GM12878 (cell line): ENCODE results near the gene RAPGEF3. TPM values are rescaled to one million over a fixed set of nuclear protein-coding genes. Genes with fewer than 3 reads are reported as not detected.

Source experiments
- ATAC-seq: fragments of 200-7000 bp; cut with Tn5 transposase; 3 replicates; pipeline ENCODE4 v1.9.1; 2020; ENCODE audit warnings: mild to moderate bottlenecking, moderate library complexity
- BruUV-seq: library from RNA; stranded (reverse); fragments of 400-500 nt; replicated peaks from 2 replicates; lab custom pipeline; 2021; lab: Mats Ljungman, UMichigan
- CTCF ChIA-PET: fragments of 300-600 bp; sonication (Branson Sonifier 250); formaldehyde crosslinking; extraction: SDS; loops from one replicate; lab custom pipeline; 2021; ENCODE audit warnings: inconsistent platforms; lab: Yijun Ruan, JAX
- POLR2A ChIA-PET: fragments of 350-600 bp; formaldehyde crosslinking; extraction: SDS; loops from one replicate; lab custom pipeline; 2021; ENCODE audit warnings: inconsistent platforms; lab: Charles Lee
- RAD21 ChIA-PET: fragments of 300-600 bp; sonication (Branson Sonifier 250); formaldehyde crosslinking; loops from one replicate; lab custom pipeline; 2023; ENCODE audit warnings: antibody characterized with exemption; ENCODE audit not compliant: unreplicated experiment; lab: Charles Lee
- SMC1A ChIA-PET: fragments of 300-600 bp; sonication (Branson Sonifier 250); formaldehyde crosslinking; loops from one replicate; lab custom pipeline; 2023; ENCODE audit not compliant: unreplicated experiment, uncharacterized antibody; lab: Charles Lee
- DNase-seq: peaks from one replicate; pipeline ENCODE4 v3.0.0-alpha.2; 2011; ENCODE audit warnings: low read depth, low spot score
- FAIRE-seq: peaks from 3 replicates; lab custom pipeline; 2011; peaks lifted over from hg19 to GRCh38; lab: Jason Lieb, UNC
- H2AFZ ChIP-seq: 2 replicates; pipeline ENCODE4 v1.6.0; 2011; ENCODE audit warnings: low read depth, low read length, control low read depth; ENCODE audit not compliant: control insufficient read depth
- H3K27ac ChIP-seq: 2 replicates; pipeline ENCODE4 v1.5.1; 2011; ENCODE audit warnings: control low read depth; ENCODE audit not compliant: control insufficient read depth, insufficient read depth
- H3K27me3 ChIP-seq, 2 experiments: replicated peaks in 1 of 2; 2 replicates each; pipeline versions ENCODE4 v1.6.0 to v1.6.1; 2011; ENCODE audit warnings: low read length in 1 of 2; ENCODE audit not compliant: control insufficient read depth in 2 of 2, insufficient read depth in 2 of 2
- H3K36me3 ChIP-seq, 2 experiments: 2 replicates each; pipeline ENCODE4 v1.5.1; 2011; ENCODE audit warnings: low read length in 1 of 2; ENCODE audit not compliant: control insufficient read depth in 2 of 2, insufficient read depth in 2 of 2
- H3K4me1 ChIP-seq: 2 replicates; pipeline ENCODE4 v1.6.1; 2011; ENCODE audit warnings: mild to moderate bottlenecking, low read length, moderate library complexity, mixed read lengths; ENCODE audit not compliant: control insufficient read depth, insufficient read depth
- H3K4me2 ChIP-seq: 2 replicates; pipeline ENCODE4 v1.6.0; 2011; ENCODE audit warnings: control low read depth; ENCODE audit not compliant: control insufficient read depth, insufficient read depth
- H3K4me3 ChIP-seq: fragments of 200-600 bp; sonication (generic); 2 replicates; pipeline ENCODE4 v1.5.1; 2016
- H3K79me2 ChIP-seq: 2 replicates; pipeline ENCODE4 v1.6.0; 2011; ENCODE audit warnings: low read length; ENCODE audit not compliant: control insufficient read depth, insufficient read depth
- H3K9ac ChIP-seq: 2 replicates; pipeline ENCODE4 v1.8.0; 2011; ENCODE audit warnings: low read length, control low read depth, mixed read lengths; ENCODE audit not compliant: control insufficient read depth, insufficient read depth
- H3K9me3 ChIP-seq: replicated peaks from 3 replicates; pipeline ENCODE4 v1.5.1; 2011; ENCODE audit warnings: mild to moderate bottlenecking, low read length; ENCODE audit not compliant: control insufficient read depth, insufficient read depth
- H4K20me1 ChIP-seq: 2 replicates; pipeline ENCODE4 v1.6.0; 2011; ENCODE audit not compliant: control insufficient read depth, insufficient read depth
- BHLHE40 ChIP-seq, 2 experiments: fragments of 450-650 bp in 1 of 2; IDR thresholded peaks; 2 replicates each; pipeline ENCODE4 v1.6.1; 2011 to 2017; ENCODE audit warnings: low read depth in 2 of 2, borderline replicate concordance in 1 of 2, improper control_type of control experiment in 1 of 2, low read length in 1 of 2, mild to moderate bottlenecking in 1 of 2
- ELK1 ChIP-seq: IDR thresholded peaks from 2 replicates; pipeline ENCODE4 v1.6.1; 2012; ENCODE audit warnings: low read depth, low read length, improper control_type of control experiment
- IRF5 ChIP-seq: fragments of 450-650 bp; IDR thresholded peaks from 2 replicates; pipeline ENCODE4 v1.6.1; 2017; ENCODE audit warnings: borderline replicate concordance
- KAT2A ChIP-seq: conservative IDR thresholded peaks from 2 replicates; pipeline ENCODE4 v1.6.1; 2011; ENCODE audit warnings: low read depth, low read length; ENCODE audit not compliant: control insufficient read depth
- NFIC ChIP-seq: IDR thresholded peaks from 2 replicates; pipeline ENCODE4 v1.6.1; 2012; ENCODE audit warnings: low read depth, mild to moderate bottlenecking, inconsistent platforms, low read length, moderate library complexity
- PKNOX1 ChIP-seq: fragments of 450-650 bp; IDR thresholded peaks from 2 replicates; pipeline ENCODE4 v1.6.1; 2016; ENCODE audit warnings: mild to moderate bottlenecking
- TAF1 ChIP-seq: IDR thresholded peaks from 2 replicates; pipeline ENCODE4 v1.6.1; 2011; ENCODE audit warnings: mild to moderate bottlenecking, low read depth, low read length, borderline replicate concordance
- YBX1 ChIP-seq: fragments of 450-650 bp; IDR thresholded peaks from 2 replicates; pipeline ENCODE4 v1.6.1; 2016; ENCODE audit warnings: antibody characterized with exemption
- ZNF592 ChIP-seq: fragments of 450-650 bp; IDR thresholded peaks from 2 replicates; pipeline ENCODE4 v1.6.1; 2017; ENCODE audit warnings: mild to moderate bottlenecking, moderate library complexity
- WGBS: methylation state at CpG from one replicate; pipeline ENCODE4 v1.1.6; 2016; ENCODE audit warnings: low lambda C conversion rate; ENCODE audit not compliant: insufficient replicate concordance, insufficient coverage; ENCODE audit errors: missing lambda C conversion rate; 5-methylcytosine and 5-hydroxymethylcytosine counted together
- in situ Hi-C: fragments of 300-500 bp; cut with MboI; formaldehyde crosslinking; loops from 9 replicates; pipeline ENCODE4 v1.14.3; 2018; ENCODE audit warnings: mixed read lengths
- intact Hi-C: fragments of 100-400 bp; cut with micrococcal nuclease; formaldehyde crosslinking; loops from one replicate; pipeline ENCODE4 v1.14.2; 2022; ENCODE audit not compliant: unreplicated experiment
- polyA plus RNA-seq, 11 experiments: library from polyadenylated mRNA; depleted of rRNA in 4 of 11; unstranded in 6 of 11; stranded (reverse) in 5 of 11; fragments of >200 nt; fragmentation: Nextera tagmentation in 4 of 11; fragmentation: Illumina TruSeq in 1 of 11; extraction: Ambion mirVana in 4 of 11; extraction: Trizol in 1 of 11; gene quantifications; 1 replicate in 1 of 11; 2 replicates in 10 of 11; pipeline versions ENCODE4 v1.2.1 to v1.2.3, GENCODE V29; 2011 to 2016; ENCODE audit warnings: inconsistent platforms in 2 of 11, missing spikeins in 2 of 11, low read depth in 1 of 11
- total RNA-seq, 4 experiments: library from RNA; depleted of rRNA in 3 of 4; stranded (reverse); fragments of >200 nt in 3 of 4; fragmentation: Illumina TruSeq in 1 of 4; extraction: Trizol in 1 of 4; gene quantifications; 2 replicates each; pipeline versions ENCODE4 v1.2.1 to v1.2.3, GENCODE V29; 2013 to 2021
- TF ChIP-seq, protein P1 (sequence below): IDR thresholded peaks from 2 replicates; pipeline ENCODE4 v1.6.1; 2012; ENCODE audit warnings: low read depth, low read length, improper control_type of control experiment

The RAPGEF3 gene
- total and polyA plus RNA-seq, 10 of the 15 experiments (the other 5 are each of a cell fraction or from before 2014, with no cell fraction given): 0.02 to 0.92 (median 0.31) TPM; not detected in 2

DNA sequence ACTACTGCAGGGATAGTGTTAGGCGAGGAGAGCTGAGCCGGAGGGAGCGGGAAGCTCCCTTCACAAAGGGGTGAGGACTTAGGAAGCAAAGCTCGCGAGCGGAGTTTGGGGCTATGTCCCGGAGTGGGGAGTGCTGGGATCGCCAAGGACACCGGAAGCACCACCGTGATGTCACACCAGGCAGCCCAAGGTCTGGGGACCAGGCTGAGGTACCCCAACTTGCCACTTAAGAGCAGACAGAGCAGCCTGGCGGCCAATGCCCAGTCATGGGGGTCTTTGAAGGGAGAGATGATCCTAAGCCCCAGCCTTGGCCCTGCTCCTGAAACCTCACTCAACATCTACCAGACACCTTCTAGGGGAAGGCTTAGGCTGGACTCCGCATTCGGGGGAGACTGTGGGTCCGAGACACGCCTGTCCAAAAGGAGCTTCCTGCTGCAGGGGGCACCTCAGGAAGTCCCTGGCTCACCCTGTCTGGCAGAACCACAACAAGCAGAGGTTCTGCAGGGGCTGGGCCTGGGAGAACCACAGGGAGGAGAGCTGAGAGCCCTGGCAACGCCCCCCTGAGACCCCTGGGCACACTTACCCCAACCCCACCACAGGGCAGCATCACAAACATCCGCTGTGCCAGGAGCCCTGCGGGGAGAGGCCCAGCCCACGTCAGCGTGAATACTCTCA lies 32.1 kb upstream of the RAPGEF3 start (continued):
- TF ChIP-seq ZNF592: no peak

DNA sequence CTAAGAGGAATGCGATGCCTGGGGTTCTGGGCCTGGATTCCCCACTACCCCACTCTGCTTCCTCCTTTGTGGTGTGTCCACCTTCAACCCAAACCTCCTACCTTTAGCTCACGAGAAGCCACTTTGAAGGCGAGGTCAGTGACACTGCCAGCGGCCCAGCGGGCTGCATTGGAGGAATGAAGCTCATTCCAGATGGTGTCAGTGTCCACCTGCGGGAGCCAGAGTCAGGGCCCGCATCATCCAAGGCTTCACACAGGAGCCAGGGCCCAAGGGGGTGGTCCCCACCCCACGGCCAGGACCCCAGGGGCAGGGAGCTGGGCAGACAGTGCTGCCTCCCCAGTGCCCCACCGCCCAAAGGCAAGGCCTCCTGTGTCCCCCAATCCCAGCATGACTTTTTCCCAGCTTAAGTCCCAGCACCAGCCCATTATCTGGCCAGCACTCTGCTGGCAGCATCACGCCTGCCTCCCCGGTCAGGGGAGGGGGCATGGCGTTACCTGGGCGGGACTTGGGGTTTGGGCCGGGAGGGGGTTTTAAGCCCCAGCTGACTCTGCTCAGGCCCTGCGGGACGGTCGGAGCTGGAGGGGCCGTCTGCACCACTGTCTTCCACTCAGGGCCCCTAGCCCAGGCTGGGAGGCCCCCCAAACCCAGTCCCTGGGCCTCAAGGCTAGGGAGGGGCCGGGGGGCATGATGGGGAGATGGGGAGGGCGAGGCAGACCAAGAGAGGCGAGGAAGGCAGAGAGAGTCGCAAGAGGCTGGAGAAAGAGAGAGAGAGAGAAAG lies 31.2 kb upstream of the RAPGEF3 start:
- no peaks in the 10 kb centered on the region for H3K79me2 ChIP-seq
- peaks cover 0 to 7% of the 10 kb centered on the region in 2 experiments; a peak in 1 of 4 replicates for H3K36me3 ChIP-seq
- no peak overlapping the region for H2AFZ ChIP-seq
- SMC1A ChIA-PET: interaction anchor here (1.5 to 1.7 kb wide), 2 partner anchors 46 to 48 kb away, joined by 4 read pairs; no protein-coding TSS in a partner anchor
- no TSS peak for BruUV-seq
- RAD21 ChIA-PET: interaction anchor here (1.1 to 1.2 kb wide), 2 partner anchors 48 to 49 kb away, joined by 3 read pairs; no protein-coding TSS in a partner anchor
- 68% methylated on average over 22 of the region's 22 CpGs for WGBS
- ATAC-seq (no peak), DNase-seq (no peak), FAIRE-seq (no peak)
- POLR2A ChIA-PET: no interaction called here
- CTCF ChIA-PET: interaction anchor here (0.7 to 5.3 kb wide), 2 partner anchors 11 to 47 kb away, joined by 3 to 36 read pairs; no protein-coding TSS in a partner anchor
- no peak overlapping the region for H3K4me2 ChIP-seq
- H3K4me1 ChIP-seq: no peaks in the 10 kb centered on the region
- no peaks in the 10 kb centered on the region for H3K9me3 ChIP-seq
- no peaks in the 10 kb centered on the region for H3K27me3 ChIP-seq
- H3K9ac ChIP-seq: no peak overlapping the region
- intact Hi-C loops: no loop called here
- no peak overlapping the region for H3K4me3 ChIP-seq
- in situ Hi-C loops: no loop called here
- H3K27ac ChIP-seq: no peak overlapping the region
- H4K20me1 ChIP-seq: no peaks in the 10 kb centered on the region
- TF ChIP-seq, protein P1, sequence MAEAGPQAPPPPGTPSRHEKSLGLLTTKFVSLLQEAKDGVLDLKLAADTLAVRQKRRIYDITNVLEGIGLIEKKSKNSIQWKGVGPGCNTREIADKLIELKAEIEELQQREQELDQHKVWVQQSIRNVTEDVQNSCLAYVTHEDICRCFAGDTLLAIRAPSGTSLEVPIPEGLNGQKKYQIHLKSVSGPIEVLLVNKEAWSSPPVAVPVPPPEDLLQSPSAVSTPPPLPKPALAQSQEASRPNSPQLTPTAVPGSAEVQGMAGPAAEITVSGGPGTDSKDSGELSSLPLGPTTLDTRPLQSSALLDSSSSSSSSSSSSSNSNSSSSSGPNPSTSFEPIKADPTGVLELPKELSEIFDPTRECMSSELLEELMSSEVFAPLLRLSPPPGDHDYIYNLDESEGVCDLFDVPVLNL: no peak
- TF ChIP-seq NFIC (no peak), YBX1 (no peak), ELK1 (no peak), PKNOX1 (no peak), IRF5 (no peak), KAT2A (no peak), TAF1 (no peak), BHLHE40 (IDR thresholded peaks at IDR 0.05; ENCODE audit: borderline replicate concordance in 1 of 2, low read depth in 2 of 2, low read length in 1 of 2) (no peak)
